Endothelial cell of umbilical vein (primary cell): Measurements from ENCODE around the gene TSPAN5. TPM values are rescaled to one million over a fixed set of nuclear protein-coding genes. Genes with fewer than 3 reads are reported as not detected.

ENCODE experiments used
- BruUV-seq: library from RNA; stranded (reverse); fragments of 400-500 nt; replicated peaks from 2 replicates; lab custom pipeline; 2021; lab: Mats Ljungman, UMichigan
- CTCF ChIA-PET: fragments of 300-600, 350-600 bp; sonication (Branson Sonifier 250); formaldehyde crosslinking; loops from one replicate; lab custom pipeline; 2021; ENCODE audit warnings: antibody characterized with exemption, inconsistent platforms; lab: Charles Lee
- POLR2A ChIA-PET: fragments of 300-600, 350-600 bp; sonication (Branson Sonifier 250); formaldehyde crosslinking; loops from one replicate; lab custom pipeline; 2021; ENCODE audit warnings: antibody characterized with exemption, inconsistent platforms; lab: Charles Lee
- DNase-seq: peaks from one replicate; pipeline ENCODE4 v3.0.0-alpha.2; 2011; ENCODE audit warnings: low read depth, low spot score
- FAIRE-seq: peaks from 2 replicates; lab custom pipeline; 2011; peaks lifted over from hg19 to GRCh38; lab: Jason Lieb, UNC
- H2AFZ ChIP-seq: 2 replicates; pipeline ENCODE4 v1.6.0; 2012; ENCODE audit warnings: low read depth, low read length, control low read depth, inconsistent platforms
- H3K27ac ChIP-seq: 2 replicates; pipeline ENCODE4 v1.5.1; 2011; ENCODE audit warnings: low read depth, mild to moderate bottlenecking, control low read depth, low read length, moderate library complexity; ENCODE audit not compliant: insufficient read depth
- H3K27me3 ChIP-seq, 2 experiments: 2 replicates each; pipeline versions ENCODE4 v1.6.0 to v1.6.1; 2011; ENCODE audit warnings: low read length in 2 of 2, mixed read lengths in 1 of 2; ENCODE audit not compliant: control insufficient read depth in 2 of 2, insufficient read depth in 2 of 2
- H3K36me3 ChIP-seq, 2 experiments: 2 replicates in 1 of 2; 3 replicates in 1 of 2; pipeline ENCODE4 v1.5.1; 2011; ENCODE audit warnings: low read length in 2 of 2, mild to moderate bottlenecking in 1 of 2, moderate library complexity in 1 of 2; ENCODE audit not compliant: control insufficient read depth in 2 of 2, insufficient read depth in 2 of 2; ENCODE audit errors: extremely low read depth in 1 of 2
- H3K4me1 ChIP-seq: 3 replicates; pipeline ENCODE4 v1.5.1; 2011; ENCODE audit warnings: mild to moderate bottlenecking, low read length; ENCODE audit not compliant: control insufficient read depth, insufficient read depth; ENCODE audit errors: extremely low read depth
- H3K4me2 ChIP-seq: 2 replicates; pipeline ENCODE4 v1.6.1; 2011; ENCODE audit warnings: low read length, control low read depth, mixed read lengths; ENCODE audit not compliant: insufficient read depth
- H3K4me3 ChIP-seq, 3 experiments: fragments of 200-600 bp in 1 of 3; sonication (generic), shearing (Covaris generic) in 1 of 3; replicated peaks in 1 of 3; 2 replicates each; pipeline ENCODE4 v1.5.1; 2011 to 2016; ENCODE audit warnings: control low read depth in 3 of 3, low read length in 3 of 3, mild to moderate bottlenecking in 2 of 3, inconsistent platforms in 1 of 3, low read depth in 1 of 3, moderate library complexity in 1 of 3; ENCODE audit not compliant: insufficient read depth in 1 of 3
- H3K79me2 ChIP-seq: 2 replicates; pipeline ENCODE4 v1.6.0; 2012; ENCODE audit warnings: low read length, inconsistent platforms; ENCODE audit not compliant: control insufficient read depth, insufficient read depth
- H3K9ac ChIP-seq: replicated peaks from 2 replicates; pipeline ENCODE3; 2011; ENCODE audit warnings: low read length, control low read depth; ENCODE audit not compliant: insufficient read depth; ENCODE audit errors: extremely low read depth
- H3K9me1 ChIP-seq: replicated peaks from 3 replicates; pipeline ENCODE4 v1.6.0; 2011; ENCODE audit warnings: mild to moderate bottlenecking, low read length; ENCODE audit not compliant: control insufficient read depth, insufficient read depth; ENCODE audit errors: extremely low read depth
- H3K9me3 ChIP-seq: replicated peaks from 2 replicates; pipeline ENCODE4 v1.5.1; 2012; ENCODE audit warnings: low read length, inconsistent platforms; ENCODE audit not compliant: control insufficient read depth, insufficient read depth
- H4K20me1 ChIP-seq: replicated peaks from 2 replicates; pipeline ENCODE3; 2011; ENCODE audit warnings: mild to moderate bottlenecking, low read length; ENCODE audit not compliant: control insufficient read depth, insufficient read depth; ENCODE audit errors: extremely low read depth
- EZH2 ChIP-seq: IDR thresholded peaks from 2 replicates; pipeline ENCODE4 v1.6.1; 2012; ENCODE audit warnings: borderline replicate concordance, low read depth, mild to moderate bottlenecking, moderate library complexity, low read length, inconsistent platforms; ENCODE audit not compliant: severe bottlenecking
- FOS ChIP-seq: IDR thresholded peaks from 2 replicates; pipeline ENCODE4 v1.6.1; 2011; ENCODE audit warnings: mild to moderate bottlenecking, low read length, moderate library complexity, borderline replicate concordance; ENCODE audit not compliant: insufficient read depth
- GATA2 ChIP-seq: IDR thresholded peaks from 2 replicates; pipeline ENCODE4 v1.7.0; 2011; ENCODE audit warnings: low read depth, mild to moderate bottlenecking, moderate library complexity, mixed read lengths, low read length; ENCODE audit not compliant: insufficient read length, insufficient read depth
- JUN ChIP-seq: IDR thresholded peaks from 2 replicates; pipeline ENCODE4 v1.6.1; 2011; ENCODE audit warnings: borderline replicate concordance, low read depth; ENCODE audit not compliant: insufficient read length, insufficient read depth
- MYC ChIP-seq: IDR thresholded peaks from one replicate; pipeline ENCODE4 v1.6.1; 2011; ENCODE audit warnings: mild to moderate bottlenecking, low read depth, low read length
- POLR2A ChIP-seq: IDR thresholded peaks from 2 replicates; pipeline ENCODE4 v1.6.1; 2012; ENCODE audit warnings: low read depth, mild to moderate bottlenecking, control low read depth, low read length
- POLR2AphosphoS5 ChIP-seq: IDR thresholded peaks from 2 replicates; pipeline ENCODE4 v1.6.1; 2012; ENCODE audit warnings: low read depth, mild to moderate bottlenecking, control low read depth, low read length, moderate library complexity; ENCODE audit not compliant: insufficient read depth
- dilution Hi-C: fragments of 300-500 bp; cut with MboI; formaldehyde crosslinking; loops from one replicate; pipeline ENCODE4 v1.15.0; 2019; ENCODE audit warnings: low sequenced_read_pairs; ENCODE audit not compliant: extremely low pct_ligation_motif_present
- intact Hi-C: fragments of 100-400 bp; cut with micrococcal nuclease; formaldehyde crosslinking; loops from one replicate; pipeline ENCODE4 v1.10.0; 2022
- polyA plus RNA-seq, 4 experiments: library from polyadenylated mRNA; depleted of rRNA in 3 of 4; stranded (reverse) in 3 of 4; unstranded in 1 of 4; fragments of >200 nt; gene quantifications; 2 replicates each; pipeline versions ENCODE4 v1.2.1 to v1.2.3, GENCODE V29; 2011 to 2012; ENCODE audit warnings: missing spikeins in 1 of 4
- total RNA-seq: library from RNA; stranded (reverse); gene quantifications from 2 replicates; pipeline ENCODE4 v1.2.3, GENCODE V29; 2021
- TF ChIP-seq, protein P1 (sequence below), 2 donors: IDR thresholded peaks; 1 replicate in 1 of 2; 2 replicates in 1 of 2; pipeline ENCODE4 v1.5.1; 2011; ENCODE audit warnings: low read length in 2 of 2, mild to moderate bottlenecking in 2 of 2, moderate library complexity in 2 of 2, control low read depth in 1 of 2, inconsistent platforms in 1 of 2, low read depth in 1 of 2; ENCODE audit not compliant: insufficient read depth in 1 of 2; ENCODE audit errors: extremely low read depth in 1 of 2
- TF ChIP-seq, protein P2 (sequence below): IDR thresholded peaks from 2 replicates; pipeline ENCODE4 v1.6.1; 2011; ENCODE audit not compliant: insufficient read depth, insufficient read length

Gene TSPAN5
- total and polyA plus RNA-seq, 2 donors (not counting 3 experiments of a cell fraction or from before 2014, with no cell fraction given), result 45.1 to 50.2 TPM

DNA sequence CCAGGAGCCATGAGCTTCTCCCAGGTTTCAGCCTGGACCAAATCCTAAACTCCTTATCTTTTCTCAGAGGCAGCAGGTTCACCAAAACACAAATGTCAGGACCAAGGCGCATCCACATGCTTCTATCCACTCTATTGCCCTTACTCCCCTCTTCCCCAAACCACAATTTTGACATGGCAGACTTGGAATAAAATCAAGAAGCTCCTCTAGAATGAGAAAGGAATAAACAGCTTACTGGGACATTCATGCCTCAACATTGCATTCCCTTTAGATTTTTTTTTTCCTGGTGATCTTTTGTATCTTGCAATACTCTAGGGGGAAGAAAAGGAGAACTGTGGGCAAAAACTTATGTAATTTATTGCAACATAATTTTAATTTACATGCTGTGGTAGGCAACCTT is 119.1 kb downstream of the TSPAN5 start:
- H3K9ac ChIP-seq, result no peak overlapping the region
- intact Hi-C loops, result no loop called here
- no peak overlapping the region for H3K4me2 ChIP-seq
- H4K20me1 ChIP-seq, result no peaks in the 10 kb centered on the region
- no TSS peak for BruUV-seq
- H3K27ac ChIP-seq, result no peak overlapping the region
- ChIA-PET POLR2A (interaction anchor here (0.7 kb wide), 1 partner anchor 1982 kb away, joined by 3 read pairs; no protein-coding TSS in a partner anchor), CTCF (interaction anchor here (0.6 to 1.1 kb wide), 2 partner anchors 71 to 377 kb away, joined by 3 to 4 read pairs; no protein-coding TSS in a partner anchor)
- H3K4me3 ChIP-seq, result no peak overlapping the region
- no peaks in the 10 kb centered on the region for H3K4me1 ChIP-seq
- dilution Hi-C loops, result no loop called here
- H3K79me2 ChIP-seq, result no peaks in the 10 kb centered on the region
- DNase-seq (no peak), FAIRE-seq (no peak)
- H2AFZ ChIP-seq, result no peak overlapping the region
- H3K9me3 ChIP-seq, result no peaks in the 10 kb centered on the region
- no peaks in the 10 kb centered on the region for H3K9me1 ChIP-seq
- TF ChIP-seq GATA2, result no peak
- no peak for TF ChIP-seq EZH2
- TF ChIP-seq JUN, result no peak
- TF ChIP-seq FOS, result no peak
- TF ChIP-seq POLR2AphosphoS5, result no peak
- TF ChIP-seq, protein P1, sequence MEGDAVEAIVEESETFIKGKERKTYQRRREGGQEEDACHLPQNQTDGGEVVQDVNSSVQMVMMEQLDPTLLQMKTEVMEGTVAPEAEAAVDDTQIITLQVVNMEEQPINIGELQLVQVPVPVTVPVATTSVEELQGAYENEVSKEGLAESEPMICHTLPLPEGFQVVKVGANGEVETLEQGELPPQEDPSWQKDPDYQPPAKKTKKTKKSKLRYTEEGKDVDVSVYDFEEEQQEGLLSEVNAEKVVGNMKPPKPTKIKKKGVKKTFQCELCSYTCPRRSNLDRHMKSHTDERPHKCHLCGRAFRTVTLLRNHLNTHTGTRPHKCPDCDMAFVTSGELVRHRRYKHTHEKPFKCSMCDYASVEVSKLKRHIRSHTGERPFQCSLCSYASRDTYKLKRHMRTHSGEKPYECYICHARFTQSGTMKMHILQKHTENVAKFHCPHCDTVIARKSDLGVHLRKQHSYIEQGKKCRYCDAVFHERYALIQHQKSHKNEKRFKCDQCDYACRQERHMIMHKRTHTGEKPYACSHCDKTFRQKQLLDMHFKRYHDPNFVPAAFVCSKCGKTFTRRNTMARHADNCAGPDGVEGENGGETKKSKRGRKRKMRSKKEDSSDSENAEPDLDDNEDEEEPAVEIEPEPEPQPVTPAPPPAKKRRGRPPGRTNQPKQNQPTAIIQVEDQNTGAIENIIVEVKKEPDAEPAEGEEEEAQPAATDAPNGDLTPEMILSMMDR (IDR thresholded peaks at IDR 0.05; ENCODE audit: extremely low read depth in 1 of 2, insufficient read depth in 1 of 2, low read depth in 1 of 2, low read length in 2 of 2), result no peak
- TF ChIP-seq, protein P2, sequence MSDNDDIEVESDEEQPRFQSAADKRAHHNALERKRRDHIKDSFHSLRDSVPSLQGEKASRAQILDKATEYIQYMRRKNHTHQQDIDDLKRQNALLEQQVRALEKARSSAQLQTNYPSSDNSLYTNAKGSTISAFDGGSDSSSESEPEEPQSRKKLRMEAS, result no peak
- TF ChIP-seq POLR2A, result no peak
- no peak for TF ChIP-seq MYC
- H3K36me3 ChIP-seq, result peaks cover 0 to 3% of the 10 kb centered on the region in 2 experiments
- H3K27me3 ChIP-seq, result no peaks in the 10 kb centered on the region
